ENCODE data around the gene OGFOD3.

DNA sequence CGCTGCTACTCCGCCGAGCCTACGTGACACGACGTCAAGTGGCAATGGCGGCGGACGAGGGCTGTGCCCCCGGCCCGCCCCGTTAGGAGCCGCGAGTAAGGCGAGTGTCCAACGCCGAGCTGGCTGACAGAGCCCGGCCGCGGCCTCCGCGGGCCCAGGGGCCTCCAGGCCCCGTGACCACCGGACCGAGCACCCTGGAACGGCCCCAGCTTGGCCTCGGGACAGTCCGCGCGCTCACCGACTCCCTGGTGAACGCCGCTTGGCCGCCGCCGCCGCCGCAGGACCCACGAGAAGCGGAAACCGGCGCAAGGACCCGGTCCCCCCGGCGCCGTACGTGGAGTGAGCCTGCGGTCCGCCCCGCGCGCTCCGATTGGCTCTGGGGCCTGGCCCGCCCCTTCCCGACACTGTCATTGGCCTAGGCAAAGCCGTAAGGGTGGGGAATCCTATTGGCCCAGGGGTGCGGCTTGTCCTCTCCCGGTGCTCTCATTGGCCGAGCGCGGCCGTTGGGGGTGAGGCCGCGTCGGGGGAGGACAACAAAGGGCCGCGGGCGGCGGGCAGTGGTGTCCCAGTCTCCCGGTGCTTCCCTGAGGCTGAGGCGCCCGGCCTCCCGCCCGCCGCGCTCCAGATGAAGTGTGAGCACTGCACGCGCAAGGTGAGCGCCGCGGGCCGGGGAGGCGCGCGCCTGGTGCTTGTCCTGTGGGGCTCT, 39.9 kb upstream of the OGFOD3 start, which contains the start of gene NARF:
- TF ChIP-seq, protein P1, sequence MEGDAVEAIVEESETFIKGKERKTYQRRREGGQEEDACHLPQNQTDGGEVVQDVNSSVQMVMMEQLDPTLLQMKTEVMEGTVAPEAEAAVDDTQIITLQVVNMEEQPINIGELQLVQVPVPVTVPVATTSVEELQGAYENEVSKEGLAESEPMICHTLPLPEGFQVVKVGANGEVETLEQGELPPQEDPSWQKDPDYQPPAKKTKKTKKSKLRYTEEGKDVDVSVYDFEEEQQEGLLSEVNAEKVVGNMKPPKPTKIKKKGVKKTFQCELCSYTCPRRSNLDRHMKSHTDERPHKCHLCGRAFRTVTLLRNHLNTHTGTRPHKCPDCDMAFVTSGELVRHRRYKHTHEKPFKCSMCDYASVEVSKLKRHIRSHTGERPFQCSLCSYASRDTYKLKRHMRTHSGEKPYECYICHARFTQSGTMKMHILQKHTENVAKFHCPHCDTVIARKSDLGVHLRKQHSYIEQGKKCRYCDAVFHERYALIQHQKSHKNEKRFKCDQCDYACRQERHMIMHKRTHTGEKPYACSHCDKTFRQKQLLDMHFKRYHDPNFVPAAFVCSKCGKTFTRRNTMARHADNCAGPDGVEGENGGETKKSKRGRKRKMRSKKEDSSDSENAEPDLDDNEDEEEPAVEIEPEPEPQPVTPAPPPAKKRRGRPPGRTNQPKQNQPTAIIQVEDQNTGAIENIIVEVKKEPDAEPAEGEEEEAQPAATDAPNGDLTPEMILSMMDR (IDR thresholded peaks at IDR 0.05), result peak in 2 of 4 experiments; percentile 6 to 28
- TF ChIP-seq POLR2A (IDR thresholded peaks at IDR 0.05), result peak; percentile 93 to 100
